HL-60 (cell line): ENCODE results near the gene IGFBP7.

Experiments
- POLR2AphosphoS5 ChIP-seq: IDR thresholded peaks from 2 replicates; pipeline ENCODE4 v1.6.1; 2012; ENCODE audit warnings: low read depth
- SPI1 ChIP-seq: IDR thresholded peaks from 2 replicates; pipeline ENCODE4 v1.6.1; 2012; ENCODE audit warnings: low read depth, mild to moderate bottlenecking, borderline replicate concordance

- TF ChIP-seq SPI1 (no peak), POLR2AphosphoS5 (no peak)
Observed at GRCh38 chr4:57075367-57075766, 34.8 kb downstream of the IGFBP7 start.
